Measurements from ENCODE around the gene GNB2. TPM values are rescaled to one million over a fixed set of nuclear protein-coding genes. Genes with fewer than 3 reads are reported as not detected.
"Not testable (repeated sequence)": the region's sequence is repeated elsewhere in the genome, so short reads cannot be mapped to it uniquely, and the experiment has no call there.

GNB2 gene
- total RNA-seq, 2 donors from 2014 or later = 273 to 279 TPM

GRCh38 chr7:100687751-100688300, 14.3 kb downstream of the GNB2 start:
- intact Hi-C loops (cut with DNase I, micrococcal nuclease) = loop anchor here in 1 of 2 donors (10.0 kb wide), 1 partner anchor 103 kb away; the partner anchor contains the start of genes FBXO24 and LRCH4
- DNase-seq (no peak), ATAC-seq (no peak)

GRCh38 chr7:100688326-100688860, 14.9 kb downstream of the GNB2 start:
- ATAC-seq (no peak), DNase-seq (no peak)
- intact Hi-C loops (cut with DNase I, micrococcal nuclease) = loop anchor here in 1 of 2 donors (10.0 kb wide), 1 partner anchor 104 kb away; the partner anchor contains the start of genes FBXO24 and LRCH4

- intact Hi-C loops (cut with DNase I, micrococcal nuclease) = loop anchor here in 1 of 2 donors (10.0 kb wide), 1 partner anchor 105 kb away; the partner anchor contains the start of genes FBXO24 and LRCH4
- no peak for DNase-seq
- ATAC-seq = no peak
Measured at GRCh38 chr7:100689230-100690135, 15.9 kb downstream of the GNB2 start.

GRCh38 chr7:100691676-100692577, 18.4 kb downstream of the GNB2 start:
- intact Hi-C loops (cut with DNase I, micrococcal nuclease) = no loop called here
- ATAC-seq (peak; percentile 77), DNase-seq (peak; percentile 65 to 82)

- DNase-seq (no peak), ATAC-seq (no peak)
- intact Hi-C loops (cut with DNase I, micrococcal nuclease) = no loop called here
Measured at GRCh38 chr7:100692578-100692961, 19.0 kb downstream of the GNB2 start.

GRCh38 chr7:100693312-100694097, 20.0 kb downstream of the GNB2 start:
- intact Hi-C loops (cut with DNase I, micrococcal nuclease) = no loop called here
- ATAC-seq = peak; percentile 18
- DNase-seq = peak in 1 of 2 donors; percentile 23

GRCh38 chr7:100694098-100694745, 20.7 kb downstream of the GNB2 start, which contains the start of gene GIGYF1:
TSS of gene GIGYF1 (minus strand) at chr7:100694250. CDS start at chr7:100688238, 6,012 bp downstream.
- intact Hi-C loops (cut with DNase I, micrococcal nuclease) = no loop called here
- ATAC-seq (peak; percentile 67), DNase-seq (peak; percentile 62 to 83)

- intact Hi-C loops (cut with DNase I, micrococcal nuclease) = no loop called here
- no peak for DNase-seq
Measured at GRCh38 chr7:100696123-100696521, 22.6 kb downstream of the GNB2 start.

GRCh38 chr7:100699018-100699417, 25.5 kb downstream of the GNB2 start:
- DNase-seq (no peak), ATAC-seq (no peak)
- intact Hi-C loops (cut with DNase I, micrococcal nuclease) = no loop called here

More at GRCh38 chr7:100696123-100696521, 22.6 kb downstream of the GNB2 start:
- no peak for ATAC-seq

- ATAC-seq; DNase-seq; intact Hi-C loops (cut with DNase I, micrococcal nuclease): not testable (repeated sequence)
Measured at GRCh38 chr7:100701089-100701488, 27.5 kb downstream of the GNB2 start.

GRCh38 chr7:100705320-100705752, 31.8 kb downstream of the GNB2 start:
- ATAC-seq (peak; percentile 60), DNase-seq (peak; percentile 62 to 87)
- intact Hi-C loops (cut with DNase I, micrococcal nuclease) = loop anchor here in 1 of 2 donors (5.0 kb wide), 1 partner anchor 147 kb away; the partner anchor contains the start of gene SLC12A9

- ATAC-seq (peak; percentile 96), DNase-seq (peak; percentile 98 to 100)
- intact Hi-C loops (cut with DNase I, micrococcal nuclease) = loop anchor here in 1 of 2 donors (5.0 kb wide), 1 partner anchor 146 kb away; the partner anchor contains the start of gene SLC12A9
Measured at GRCh38 chr7:100705753-100706671, 32.5 kb downstream of the GNB2 start, which contains the start of gene POP7. TSS of gene POP7 (plus strand) at chr7:100706121. CDS start at chr7:100706831, 710 bp downstream.

- ATAC-seq (no peak), DNase-seq (peak in 1 of 2 donors; percentile 52)
- intact Hi-C loops (cut with DNase I, micrococcal nuclease) = loop anchor here in 1 of 2 donors (5.0 kb wide), 1 partner anchor 146 kb away; the partner anchor contains the start of gene SLC12A9
Measured at GRCh38 chr7:100706672-100707311, 33.3 kb downstream of the GNB2 start.

- intact Hi-C loops (cut with DNase I, micrococcal nuclease) = loop anchor here in 1 of 2 donors (5.0 kb wide), 1 partner anchor 144 kb away; the partner anchor contains the start of gene SLC12A9
- ATAC-seq (no peak), DNase-seq (no peak)
Measured at GRCh38 chr7:100708395-100708794, 34.9 kb downstream of the GNB2 start.

- DNase-seq = no peak
- ATAC-seq = no peak
- intact Hi-C loops (cut with DNase I, micrococcal nuclease) = no loop called here
Measured at GRCh38 chr7:100710452-100710851, 36.9 kb downstream of the GNB2 start.

Data from left colon (tissue), 2 donors.